Hematopoietic multipotent progenitor cell treated with erythropoietin and hydrocortisone succinate and interleukin-3 and kit ligand, for 4 days (in vitro differentiated cells): ENCODE results near the gene GIMAP7.
A peak's percentile ranks its signal among the peaks of the same experiment; 100 is the strongest.
"Not testable (repeated sequence)": the region's sequence is repeated elsewhere in the genome, so short reads cannot be mapped to it uniquely, and the experiment has no call there.

ENCODE experiments used
- DNase-seq: peaks from one replicate; pipeline ENCODE4 v3.0.0-alpha.2; 2015

Gene GIMAP7

DNA sequence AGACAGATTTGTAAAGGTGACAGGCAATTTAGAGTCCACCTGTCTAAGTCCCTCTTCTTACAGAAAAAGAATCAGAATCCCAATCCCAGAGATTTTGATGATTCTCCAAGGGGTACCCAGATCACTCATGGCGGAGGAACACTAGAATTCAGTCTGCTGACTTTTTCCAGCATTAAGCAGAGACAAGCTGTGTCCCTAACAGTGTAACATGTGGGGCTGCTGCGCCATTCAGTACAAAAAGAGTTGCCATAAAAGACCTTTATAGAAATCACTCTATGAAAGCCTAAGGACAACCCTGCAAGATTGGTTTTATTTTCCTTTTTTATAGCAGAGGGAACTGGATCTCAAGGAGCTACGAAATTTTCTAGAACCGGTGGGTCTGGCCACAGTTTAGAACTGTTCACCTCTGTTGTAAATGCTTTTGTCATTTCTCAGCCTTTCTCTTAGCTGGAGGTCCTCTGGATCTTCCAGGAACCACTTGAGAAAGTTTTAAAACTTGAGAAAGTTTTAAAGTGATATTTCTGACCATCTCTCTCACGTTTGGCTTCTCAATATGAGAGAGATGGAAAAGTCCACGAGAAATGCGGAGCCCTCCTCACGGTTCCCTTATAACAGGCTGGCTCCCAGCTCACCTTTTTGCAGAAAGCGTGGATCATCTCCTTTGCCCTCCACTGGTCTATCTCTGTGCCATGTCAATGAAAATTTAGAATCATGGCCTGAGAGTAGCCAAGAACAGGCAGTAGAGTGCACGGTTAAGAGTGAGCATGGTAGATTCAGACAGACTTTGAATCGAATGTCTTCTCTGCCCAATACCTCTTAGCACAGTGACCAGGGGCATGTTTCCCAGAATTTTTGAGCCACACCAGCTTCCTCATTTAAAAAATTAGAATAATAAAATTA lies 826 bp downstream of the GIMAP7 start:
- DNase-seq: peak; percentile 38

DNA sequence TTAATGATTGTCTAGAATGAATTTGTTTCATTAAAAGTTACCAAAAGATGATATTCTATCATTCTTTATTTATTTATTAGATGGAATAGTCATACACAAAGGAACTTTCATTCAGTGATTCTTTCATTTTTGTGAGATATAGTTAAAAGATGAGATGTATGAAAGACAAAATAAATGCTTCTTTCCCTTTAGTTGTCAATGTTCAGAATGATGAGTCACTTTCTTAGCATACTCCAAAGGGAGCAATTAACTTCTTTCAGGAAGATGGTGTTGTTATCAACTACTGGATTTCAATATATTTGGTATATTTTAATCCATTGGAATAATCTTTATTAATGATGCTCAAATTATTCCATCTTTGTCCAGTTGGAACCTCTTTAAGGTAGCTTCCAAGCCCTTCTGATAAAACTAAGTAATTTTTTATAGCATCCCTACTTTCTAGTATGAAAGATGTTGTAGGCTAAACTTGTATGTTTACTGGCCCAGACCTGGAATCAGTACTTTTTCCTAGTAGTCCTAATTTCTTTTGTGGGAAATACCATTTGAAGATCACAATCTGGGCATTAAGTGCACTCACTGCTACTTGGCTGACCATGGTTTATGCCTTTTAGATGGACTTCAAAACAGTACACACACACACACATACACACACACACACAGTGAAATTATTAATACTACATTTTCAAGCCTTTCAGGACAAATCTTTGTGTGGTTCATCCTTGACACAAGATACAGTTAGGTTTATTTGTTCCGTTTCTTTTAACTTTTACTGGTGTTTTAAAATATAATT lies 2.5 kb downstream of the GIMAP7 start:
- no peak for DNase-seq

DNA sequence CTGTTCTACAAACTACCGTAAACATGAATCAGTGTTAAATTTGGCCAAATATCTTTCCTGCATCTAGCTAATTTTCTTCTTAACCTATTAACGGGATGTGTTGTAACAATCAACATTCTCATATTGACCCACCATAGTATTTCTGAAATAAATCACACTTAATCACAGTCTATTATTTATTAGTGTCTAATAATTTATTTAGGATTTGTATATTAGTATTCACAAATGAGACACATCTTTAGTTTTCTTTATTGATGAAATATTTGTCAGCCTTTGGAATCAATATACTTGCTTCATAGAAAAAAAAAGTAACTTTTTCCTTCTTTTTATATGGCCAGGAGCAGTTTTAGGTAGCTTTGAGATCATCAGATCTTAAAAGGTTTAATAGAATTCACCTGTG lies 4.6 kb downstream of the GIMAP7 start:
- DNase-seq: no peak

DNA sequence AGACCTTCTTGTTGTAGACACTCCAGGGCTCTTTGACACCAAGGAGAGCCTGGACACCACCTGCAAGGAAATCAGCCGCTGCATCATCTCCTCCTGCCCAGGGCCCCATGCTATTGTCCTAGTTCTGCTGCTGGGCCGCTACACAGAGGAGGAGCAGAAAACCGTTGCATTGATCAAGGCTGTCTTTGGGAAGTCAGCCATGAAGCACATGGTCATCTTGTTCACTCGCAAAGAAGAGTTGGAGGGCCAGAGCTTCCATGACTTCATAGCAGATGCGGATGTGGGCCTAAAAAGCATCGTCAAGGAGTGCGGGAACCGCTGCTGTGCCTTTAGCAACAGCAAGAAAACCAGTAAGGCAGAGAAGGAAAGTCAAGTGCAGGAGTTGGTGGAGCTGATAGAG lies 5.5 kb downstream of the GIMAP7 start:
- no peak for DNase-seq

- DNase-seq: not testable (repeated sequence)
Measured at GRCh38 chr7:150522931-150523330, 8.3 kb downstream of the GIMAP7 start.

- no peak for DNase-seq
Measured at GRCh38 chr7:150524018-150524417, 9.3 kb downstream of the GIMAP7 start.

- DNase-seq: no peak
Measured at GRCh38 chr7:150531704-150532103, 17.0 kb downstream of the GIMAP7 start.

DNA sequence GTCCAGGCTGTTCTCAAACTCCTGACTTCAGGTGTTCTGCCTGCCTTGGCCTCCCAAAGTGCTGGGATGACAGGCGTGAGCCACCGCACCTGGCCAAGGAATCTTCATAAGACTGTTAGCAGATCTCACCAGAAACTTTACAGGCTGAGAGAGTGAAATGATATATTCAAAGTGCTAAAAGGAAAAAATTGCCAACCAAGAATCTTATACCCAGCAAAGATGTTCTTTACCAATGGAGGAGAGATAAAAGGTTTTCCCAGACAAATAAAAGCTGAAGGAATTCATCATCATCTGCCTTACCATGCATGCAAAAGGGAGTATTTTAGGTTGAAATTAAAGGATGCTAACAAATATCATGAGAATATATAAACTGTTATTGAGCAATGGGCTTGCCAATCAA lies 23.6 kb downstream of the GIMAP7 start:
- no peak for DNase-seq

DNA sequence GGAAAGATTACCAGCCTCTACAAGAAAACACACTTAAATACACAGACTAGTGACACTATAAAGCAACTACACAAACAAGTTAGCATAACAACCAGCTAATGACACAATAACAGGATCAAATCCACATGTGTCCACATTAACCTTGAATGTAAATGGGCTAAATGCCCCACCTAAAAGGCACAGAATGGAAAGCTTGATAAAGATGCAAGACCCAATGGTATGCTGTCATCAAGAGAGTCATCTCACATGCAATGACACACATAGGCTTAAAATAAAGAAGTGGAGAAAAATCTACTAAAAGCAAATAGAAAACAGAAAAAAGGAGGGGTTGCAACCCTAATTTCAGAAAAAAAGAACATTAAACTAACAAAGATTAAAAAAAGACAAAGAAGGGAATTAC lies 38.5 kb downstream of the GIMAP7 start:
- DNase-seq: no peak

- peak; percentile 93 for DNase-seq
Measured at GRCh38 chr7:150556521-150557138, 42.0 kb downstream of the GIMAP7 start.

- peak; percentile 10 for DNase-seq
Measured at GRCh38 chr7:150560486-150560885, 45.8 kb downstream of the GIMAP7 start.

DNA sequence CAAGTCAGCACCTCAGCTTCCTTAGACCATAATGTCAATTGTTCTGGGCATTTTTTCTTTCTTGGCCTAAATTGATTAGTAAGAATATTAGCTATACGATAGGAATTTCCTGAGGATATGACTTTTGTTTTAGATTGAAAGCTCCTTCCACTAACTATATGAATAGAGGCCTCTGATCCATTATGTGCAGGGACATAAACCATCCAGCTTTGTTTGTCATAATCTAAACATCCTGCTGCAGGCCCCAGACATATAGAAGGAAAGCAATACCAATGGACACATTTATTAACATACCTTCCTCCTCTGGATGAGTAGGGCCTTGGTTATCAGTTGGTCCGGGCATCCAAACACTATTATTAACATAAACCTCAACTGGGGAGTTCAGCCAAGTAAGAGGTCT lies 48.2 kb downstream of the GIMAP7 start:
- no peak for DNase-seq

DNA sequence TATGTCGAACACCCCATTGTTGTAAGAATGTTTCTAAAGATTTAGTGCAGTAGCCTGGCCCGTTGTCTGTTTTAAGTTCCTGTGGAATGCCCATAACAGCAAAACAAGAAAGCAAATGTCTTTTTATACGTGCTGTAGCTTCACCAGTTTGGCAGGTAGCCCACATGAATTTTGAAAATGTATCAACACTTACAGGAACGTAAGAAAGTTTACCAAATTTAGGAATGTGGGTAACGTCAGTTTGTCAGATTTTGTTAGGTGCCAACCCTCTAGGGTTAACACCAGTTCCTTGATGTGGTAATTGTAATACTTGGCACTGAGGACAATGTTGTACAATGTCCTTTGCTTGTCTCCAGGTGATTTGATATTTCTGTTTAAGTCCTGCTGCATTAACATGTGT lies 49.3 kb downstream of the GIMAP7 start:
- no peak for DNase-seq

GRCh38 chr7:150564566-150564965 lies 49.9 kb downstream of the GIMAP7 start:
- DNase-seq: no peak

- DNase-seq: no peak
Measured at GRCh38 chr7:150565239-150565638, 50.6 kb downstream of the GIMAP7 start.

DNA sequence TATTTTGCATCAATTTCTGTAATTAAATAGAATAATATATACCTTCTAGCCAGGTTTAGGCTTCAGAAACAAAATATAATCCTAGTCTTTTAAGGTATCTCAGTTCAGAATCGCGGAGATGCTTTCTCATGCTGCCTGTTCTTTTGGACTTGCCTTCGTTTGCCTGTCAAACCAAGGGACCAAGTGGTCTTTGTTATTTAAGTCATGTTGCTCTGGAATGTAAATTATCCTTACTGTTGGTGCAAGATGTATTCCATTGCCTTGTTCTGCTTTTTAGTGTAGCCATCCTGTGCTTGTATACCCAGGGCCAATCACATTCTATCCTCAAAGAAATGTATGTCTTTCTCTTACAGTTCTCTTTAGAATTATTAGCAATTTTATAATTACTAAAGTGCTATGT lies 51.5 kb downstream of the GIMAP7 start:
- no peak for DNase-seq

- DNase-seq: no peak
Measured at GRCh38 chr7:150566572-150566971, 51.9 kb downstream of the GIMAP7 start.

GRCh38 chr7:150567169-150567568 lies 52.5 kb downstream of the GIMAP7 start, which contains the start of gene GIMAP4:
Gene GIMAP4, plus strand, starts transcription at chr7:150567390. Its CDS starts 2,512 bp downstream, at chr7:150569902.
- DNase-seq: peak; percentile 12

DNA sequence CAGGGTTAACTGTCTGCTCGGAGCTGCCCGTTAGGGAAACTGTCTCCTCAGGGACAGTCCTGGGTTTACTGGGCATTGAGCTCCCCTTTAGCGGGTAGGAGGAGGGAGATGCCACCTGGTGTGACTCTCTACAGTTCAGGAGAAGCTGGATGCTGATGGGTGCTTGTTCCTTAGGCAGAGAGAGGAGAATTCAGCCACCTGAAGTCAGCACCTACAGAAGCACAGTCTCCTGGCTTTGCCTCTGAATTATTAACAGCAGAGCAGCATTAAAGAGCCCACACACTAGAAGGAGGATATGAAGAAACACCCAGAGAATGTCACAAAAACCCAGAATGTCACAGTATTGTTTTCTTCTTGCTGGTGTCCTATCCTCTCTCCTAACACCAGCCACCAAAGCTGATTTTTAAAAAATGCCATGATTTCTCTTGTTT lies 53.2 kb downstream of the GIMAP7 start:
- DNase-seq: no peak

- no peak for DNase-seq
Measured at GRCh38 chr7:150568714-150569113, 54.0 kb downstream of the GIMAP7 start.

- DNase-seq: no peak
Measured at GRCh38 chr7:150569245-150569955, 54.7 kb downstream of the GIMAP7 start.
